CD14-positive monocyte (primary cell): ENCODE measurements around the gene RUBCN. TPM values are rescaled to one million over a fixed set of nuclear protein-coding genes. Genes with fewer than 3 reads are reported as not detected.
"Not testable (repeated sequence)": the region's sequence is repeated elsewhere in the genome, so short reads cannot be mapped to it uniquely, and the experiment has no call there.

Experiments
- DNase-seq, 3 donors: peaks; one replicate each; pipeline ENCODE4 v3.0.0-alpha.2; 2011 to 2022
- H2AFZ ChIP-seq: 2 replicates; pipeline ENCODE4 v1.6.0; 2012; ENCODE audit warnings: mild to moderate bottlenecking, low read depth, low read length, inconsistent platforms; ENCODE audit not compliant: insufficient read depth, poor library complexity, severe bottlenecking
- H3K27ac ChIP-seq, 2 donors: 1 replicate in 1 of 2; 2 replicates in 1 of 2; pipeline ENCODE4 v1.5.1; 2012 to 2013; ENCODE audit warnings: low read length in 2 of 2, control low read depth in 1 of 2, inconsistent platforms in 1 of 2, low read depth in 1 of 2, mild to moderate bottlenecking in 1 of 2
- H3K27me3 ChIP-seq, 2 donors: one replicate each; pipeline versions ENCODE4 v1.6.0 to v1.6.1; 2011 to 2013; ENCODE audit warnings: low read length in 2 of 2; ENCODE audit not compliant: control insufficient read depth in 2 of 2, insufficient read depth in 2 of 2
- H3K36me3 ChIP-seq, 2 donors: replicated peaks in 1 of 2; 1 replicate in 1 of 2; 2 replicates in 1 of 2; pipeline versions ENCODE4 v1.5.1 to v1.6.1; 2012 to 2013; ENCODE audit warnings: low read length in 2 of 2, control low read depth in 1 of 2, inconsistent platforms in 1 of 2, mild to moderate bottlenecking in 1 of 2; ENCODE audit not compliant: insufficient read depth in 2 of 2, control insufficient read depth in 1 of 2
- H3K4me1 ChIP-seq, 2 donors: 1 replicate in 1 of 2; 2 replicates in 1 of 2; pipeline versions ENCODE4 v1.5.1 to v1.6.1; 2012 to 2013; ENCODE audit warnings: low read length in 2 of 2, control low read depth in 1 of 2, inconsistent platforms in 1 of 2, mild to moderate bottlenecking in 1 of 2, moderate library complexity in 1 of 2; ENCODE audit not compliant: insufficient read depth in 2 of 2, control insufficient read depth in 1 of 2
- H3K4me2 ChIP-seq: replicated peaks from 2 replicates; pipeline ENCODE3; 2012; ENCODE audit warnings: low read length, moderate library complexity, mild to moderate bottlenecking; ENCODE audit not compliant: poor library complexity, severe bottlenecking; ENCODE audit errors: extremely low read depth
- H3K4me3 ChIP-seq, 3 experiments: fragments of 200-600 bp in 1 of 3; sonication (generic) in 1 of 3; replicated peaks in 1 of 3; 1 replicate in 2 of 3; 2 replicates in 1 of 3; pipeline ENCODE4 v1.5.1; 2011 to 2013; ENCODE audit warnings: low read length in 3 of 3, mild to moderate bottlenecking in 3 of 3, control low read depth in 2 of 3, low read depth in 2 of 3, inconsistent platforms in 1 of 3, moderate library complexity in 1 of 3
- H3K79me2 ChIP-seq: 2 replicates; pipeline ENCODE4 v1.6.0; 2012; ENCODE audit warnings: mild to moderate bottlenecking, control low read depth, inconsistent platforms, low read length, moderate library complexity; ENCODE audit not compliant: insufficient read depth
- H3K9ac ChIP-seq: 2 replicates; pipeline ENCODE4 v1.6.0; 2017; ENCODE audit warnings: low read length, mild to moderate bottlenecking; ENCODE audit not compliant: insufficient read depth, poor library complexity, severe bottlenecking
- H3K9me3 ChIP-seq, 2 donors: replicated peaks in 1 of 2; 1 replicate in 1 of 2; 2 replicates in 1 of 2; pipeline versions ENCODE4 v1.5.1 to v1.6.1; 2012 to 2013; ENCODE audit warnings: low read length in 2 of 2, control low read depth in 1 of 2; ENCODE audit not compliant: control insufficient read depth in 1 of 2, insufficient read depth in 1 of 2
- H4K20me1 ChIP-seq: 2 replicates; pipeline ENCODE4 v1.6.0; 2012; ENCODE audit warnings: mild to moderate bottlenecking, low read length, control low read depth, moderate library complexity; ENCODE audit not compliant: insufficient read depth
- H3K27ac Mint-ChIP-seq, 7 donors: one replicate each; pipeline ENCODE4 v1.8.0; 2020; ENCODE audit warnings: mild to moderate bottlenecking in 7 of 7, mixed read lengths in 7 of 7, moderate library complexity in 6 of 7, inconsistent platforms in 2 of 7
- H3K27me3 Mint-ChIP-seq, 3 donors: one replicate each; pipeline ENCODE4 v1.8.0; 2021 to 2022; ENCODE audit warnings: low read depth in 3 of 3, mild to moderate bottlenecking in 3 of 3, mixed read lengths in 3 of 3, moderate library complexity in 3 of 3, inconsistent platforms in 1 of 3
- H3K36me3 Mint-ChIP-seq, 2 donors: one replicate each; pipeline ENCODE4 v1.8.0; 2020; ENCODE audit warnings: mixed read lengths in 2 of 2, inconsistent platforms in 1 of 2, mild to moderate bottlenecking in 1 of 2
- H3K4me1 Mint-ChIP-seq: one replicate; pipeline ENCODE4 v1.8.0; 2020; ENCODE audit warnings: mild to moderate bottlenecking, mixed read lengths
- H3K4me3 Mint-ChIP-seq, 2 donors: one replicate each; pipeline ENCODE4 v1.8.0; 2020; ENCODE audit warnings: mild to moderate bottlenecking in 2 of 2, mixed read lengths in 2 of 2, moderate library complexity in 1 of 2
- H3K9me3 Mint-ChIP-seq, 7 donors: one replicate each; pipeline ENCODE4 v1.8.0; 2020 to 2022; ENCODE audit warnings: mixed read lengths in 7 of 7, mild to moderate bottlenecking in 6 of 7, moderate library complexity in 6 of 7, inconsistent platforms in 2 of 7
- CTCF ChIP-seq: fragments of 200-600 bp; IDR thresholded peaks from one replicate; pipeline ENCODE4 v1.8.0; 2022; ENCODE audit warnings: antibody characterized with exemption, mild to moderate bottlenecking
- WGBS: methylation state at CpG from one replicate; pipeline ENCODE4 v1.1.5; 2013; ENCODE audit warnings: missing lambda C conversion rate; ENCODE audit not compliant: insufficient coverage; 5-methylcytosine and 5-hydroxymethylcytosine counted together
- intact Hi-C, 2 donors: fragments of 100-400 bp; cut with micrococcal nuclease; formaldehyde crosslinking; loops; one replicate each; pipeline versions ENCODE4 v1.15.0 to v1.15.1; 2023
- polyA plus RNA-seq, 3 donors: library from polyadenylated mRNA; depleted of rRNA in 1 of 3; unstranded in 2 of 3; stranded (reverse) in 1 of 3; fragments of 300-500 nt in 2 of 3; fragments of >200 nt in 1 of 3; fragmentation: Illumina TruSeq in 2 of 3; gene quantifications; 1 replicate in 2 of 3; 2 replicates in 1 of 3; pipeline ENCODE4 v1.2.3, GENCODE V29; 2012 to 2021

Gene RUBCN
- polyA plus RNA-seq, 3 donors, result 8.6 to 37.9 (median 13.5) TPM

GRCh38 chr3:197734667-197735318 is 1.9 kb downstream of the RUBCN start:
- Histone ChIP-seq H3K27me3 (no peaks in the 10 kb centered on the region), H3K4me1 (peaks cover 28 to 33% of the 10 kb centered on the region in 2 donors), H2AFZ (no peak overlapping the region), H3K27ac (peak overlapping the region; percentile 78 to 79), H3K4me3 (peak overlapping the region in 1 of 3 experiments; percentile 94), H3K9me3 (no peaks in the 10 kb centered on the region), H3K9ac (no peak overlapping the region), H4K20me1 (peaks cover 38% of the 10 kb centered on the region), H3K36me3 (peaks cover 0 to 3% of the 10 kb centered on the region in 2 donors), H3K79me2 (peaks cover 55% of the 10 kb centered on the region), H3K4me2 (peak overlapping the region; percentile 98)
- H3K4me1 Mint-ChIP-seq, result peaks cover 36% of the 10 kb centered on the region
- TF ChIP-seq CTCF, result no peak
- intact Hi-C loops, result loop anchor here in 1 of 2 donors (2.0 kb wide), 1 partner anchor 14 kb away; no protein-coding TSS in a partner anchor
- H3K4me3 Mint-ChIP-seq, result peak overlapping the region; percentile 61 to 68
- 83% methylated on average over 3 of the region's 7 CpGs for WGBS
- DNase-seq, result peak; percentile 54 to 76 (median 71)
- peaks cover 0 to 3% (median 2%) of the 10 kb centered on the region in 3 donors for H3K27me3 Mint-ChIP-seq
- peaks cover 9 to 11% of the 10 kb centered on the region in 2 donors for H3K36me3 Mint-ChIP-seq
- H3K27ac Mint-ChIP-seq, result peak overlapping the region; percentile 83 to 96 (median 93)
- no peaks in the 10 kb centered on the region for H3K9me3 Mint-ChIP-seq

- 100% methylated on average over 3 of the region's 4 CpGs for WGBS
- no peak for DNase-seq
- Histone ChIP-seq H3K79me2 (peaks cover 60% of the 10 kb centered on the region), H3K9me3 (no peaks in the 10 kb centered on the region), H3K27ac (no peak overlapping the region), H3K9ac (no peak overlapping the region), H3K4me2 (no peak overlapping the region), H3K4me1 (peaks cover 36 to 42% of the 10 kb centered on the region in 2 donors), H3K4me3 (no peak overlapping the region), H3K36me3 (peaks cover 0 to 3% of the 10 kb centered on the region in 2 donors), H3K27me3 (no peaks in the 10 kb centered on the region), H4K20me1 (peaks cover 50% of the 10 kb centered on the region), H2AFZ (no peak overlapping the region)
- Mint-ChIP-seq H3K9me3 (peaks cover 0 to 1% (median 0%) of the 10 kb centered on the region in 7 donors), H3K27ac (no peak overlapping the region), H3K4me3 (peak overlapping the region in 1 of 2 donors; percentile 31), H3K27me3 (peaks cover 0 to 2% (median 2%) of the 10 kb centered on the region in 3 donors), H3K4me1 (peaks cover 45% of the 10 kb centered on the region), H3K36me3 (peaks cover 11 to 13% of the 10 kb centered on the region in 2 donors)
- no peak for TF ChIP-seq CTCF
- intact Hi-C loops, result no loop called here
Observed at GRCh38 chr3:197733042-197733441, 3.7 kb downstream of the RUBCN start.

- H3K4me3 Mint-ChIP-seq, intact Hi-C loops, H3K27ac Mint-ChIP-seq, H3K9ac ChIP-seq, H3K4me3 ChIP-seq, DNase-seq, H3K4me2 ChIP-seq, H2AFZ ChIP-seq, H3K36me3 ChIP-seq, H3K27me3 Mint-ChIP-seq, H3K9me3 ChIP-seq, H3K27me3 ChIP-seq, H3K9me3 Mint-ChIP-seq, H3K27ac ChIP-seq: not testable (repeated sequence)
- H3K79me2 ChIP-seq, result peaks cover 69% of the 10 kb centered on the region
- Mint-ChIP-seq H3K36me3 (peaks cover 15 to 19% of the 10 kb centered on the region in 2 donors), H3K4me1 (peaks cover 42% of the 10 kb centered on the region)
- H4K20me1 ChIP-seq, result peaks cover 62% of the 10 kb centered on the region
- WGBS, result no CpG with 5 or more reads among the region's 27 CpGs
- H3K4me1 ChIP-seq, result peaks cover 33 to 37% of the 10 kb centered on the region in 2 donors
Observed at GRCh38 chr3:197731483-197731882, 5.2 kb downstream of the RUBCN start.
